Stimulated activated CD4-positive, alpha-beta T cell treated with anti-CD3 and anti-CD28 coated beads, Interleukin-1b, Interleukin-23, amount 100 ng/mL, for 48 hours (primary cell): ENCODE measurements around the gene TMEM81.

Experiments used
- DNase-seq: peaks from one replicate; pipeline ENCODE4 v3.0.0-alpha.2; 2020

The TMEM81 gene

GRCh38 chr1:205075642-205076155 is 8.6 kb downstream of the TMEM81 start:
- DNase-seq: no peak

DNA sequence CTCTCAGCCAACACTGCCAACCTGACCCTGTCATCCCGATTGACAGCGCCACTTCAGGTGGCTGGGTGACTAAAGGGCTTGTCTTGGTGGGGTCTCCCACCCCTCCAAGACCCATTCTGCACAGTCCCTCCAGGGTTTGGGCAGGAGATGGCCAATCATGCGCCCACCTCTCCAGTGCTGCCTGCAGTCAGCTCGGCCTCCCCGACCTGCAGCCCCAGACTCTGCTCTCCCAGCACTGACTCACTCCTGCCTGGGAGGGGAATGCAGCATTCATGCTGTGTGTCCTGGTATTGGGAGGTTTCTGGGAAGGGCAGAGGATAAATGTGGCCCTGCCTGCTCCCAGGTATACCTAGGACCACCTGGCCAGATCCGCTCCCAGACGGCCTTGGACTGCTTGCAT is 9.7 kb downstream of the TMEM81 start:
- no peak for DNase-seq

DNA sequence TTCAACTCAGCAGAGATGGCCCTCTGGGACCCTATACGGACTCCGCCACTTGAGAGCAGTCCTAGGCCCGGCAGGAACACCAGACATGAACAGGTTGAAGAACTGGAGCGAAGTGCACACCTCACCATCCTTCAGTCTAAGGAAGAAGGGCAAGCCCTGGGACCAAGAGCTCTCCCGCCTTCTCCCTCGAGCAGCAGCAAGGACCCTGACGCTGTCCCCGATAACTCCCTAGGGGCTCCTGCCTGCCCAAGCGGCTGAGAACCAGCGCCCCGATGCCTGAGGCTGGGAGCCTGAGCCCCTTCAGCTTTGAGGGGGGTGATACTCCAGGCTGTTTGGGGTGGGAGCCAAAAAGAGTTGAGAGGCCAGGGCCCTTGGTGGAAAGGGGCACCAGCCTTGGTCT is 10.2 kb downstream of the TMEM81 start:
- DNase-seq: no peak

GRCh38 chr1:205073511-205073910 is 10.7 kb downstream of the TMEM81 start:
- DNase-seq: no peak

DNA sequence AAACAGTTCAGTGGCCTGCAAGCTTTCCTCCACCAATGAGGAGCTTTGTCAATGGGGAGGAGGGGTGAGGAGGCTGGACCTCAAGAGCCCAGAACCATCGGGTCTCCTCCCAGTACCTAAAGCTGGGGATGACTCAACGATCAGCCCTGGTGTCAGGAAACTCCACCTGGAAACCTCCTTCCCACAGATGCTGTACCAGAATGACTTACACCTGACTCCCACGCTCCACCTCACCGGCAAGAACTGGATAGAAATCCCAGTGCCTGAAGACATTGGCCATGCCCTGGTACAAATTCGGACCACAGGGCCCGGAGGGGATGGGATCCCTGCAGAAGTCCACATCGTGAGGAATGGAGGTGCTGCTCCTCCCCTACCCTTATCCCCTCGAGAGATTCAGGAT is 11.4 kb downstream of the TMEM81 start:
- no peak for DNase-seq

GRCh38 chr1:205072286-205072685 is 12.0 kb downstream of the TMEM81 start:
- no peak for DNase-seq

DNA sequence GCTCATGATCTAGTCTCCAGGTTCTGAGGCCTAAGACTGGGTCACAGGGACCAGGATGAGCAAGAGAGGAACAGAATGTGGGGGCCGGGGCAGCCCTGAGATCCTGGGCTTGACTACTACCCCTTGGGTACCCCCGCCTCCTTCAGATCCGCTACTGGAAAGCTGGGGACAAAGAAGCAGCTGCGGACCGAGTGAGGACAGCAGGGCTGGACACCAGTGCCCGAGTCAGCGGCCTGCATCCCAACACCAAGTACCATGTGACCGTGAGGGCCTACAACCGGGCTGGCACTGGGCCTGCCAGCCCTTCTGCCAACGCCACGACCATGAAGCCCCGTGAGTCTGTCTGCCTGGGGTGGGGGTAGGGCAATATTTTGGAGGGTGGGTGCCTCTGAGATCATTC is 12.5 kb downstream of the TMEM81 start:
- no peak for DNase-seq

DNA sequence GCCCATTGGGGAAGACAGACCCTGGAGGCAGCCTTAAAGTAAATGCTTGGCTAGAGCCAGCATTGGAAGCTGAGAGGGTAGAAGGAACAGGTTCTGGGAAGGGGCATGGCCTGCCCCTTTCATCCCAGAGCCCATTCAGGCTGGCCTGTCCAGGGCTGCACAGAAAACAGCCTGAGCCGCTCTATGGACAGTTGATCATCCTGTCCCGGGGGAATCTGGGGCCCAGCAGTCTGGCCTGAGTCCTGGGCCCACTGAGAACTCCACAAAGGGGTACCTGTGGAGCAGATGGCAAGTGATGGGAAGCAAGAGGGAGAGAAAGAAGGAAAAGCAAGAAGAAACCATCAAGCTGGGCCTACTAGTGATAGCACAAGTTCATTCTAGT is 13.2 kb downstream of the TMEM81 start:
- DNase-seq: no peak

DNA sequence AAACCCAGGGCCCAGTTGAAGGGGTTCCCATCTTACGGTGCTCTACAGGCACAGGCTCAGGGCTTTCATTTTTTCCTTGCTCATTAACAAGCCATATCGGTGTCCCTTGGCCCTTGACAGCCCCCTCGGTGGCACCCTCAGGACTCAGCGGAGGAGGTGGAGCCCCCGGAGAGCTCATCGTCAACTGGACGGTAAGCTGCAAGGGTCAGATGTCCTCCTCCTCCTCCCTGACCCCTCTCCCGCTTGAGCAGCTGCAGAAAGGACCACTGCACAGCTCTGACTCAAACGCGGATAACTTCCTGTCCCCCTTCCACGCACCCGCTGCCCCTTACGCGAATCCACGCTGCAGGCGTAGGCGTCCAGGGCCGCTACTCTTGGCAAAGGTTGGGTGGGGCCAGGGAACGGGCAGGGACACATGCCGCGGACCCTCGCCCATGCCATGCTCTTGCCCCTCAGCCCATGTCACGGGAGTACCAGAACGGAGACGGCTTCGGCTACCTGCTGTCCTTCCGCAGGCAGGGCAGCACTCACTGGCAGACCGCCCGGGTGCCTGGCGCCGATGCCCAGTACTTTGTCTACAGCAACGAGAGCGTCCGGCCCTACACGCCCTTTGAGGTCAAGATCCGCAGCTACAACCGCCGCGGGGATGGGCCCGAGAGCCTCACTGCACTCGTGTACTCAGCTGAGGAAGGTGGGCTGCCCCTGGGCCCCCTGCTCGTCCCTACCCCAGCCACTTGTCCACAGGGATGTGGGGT is 14.7 kb downstream of the TMEM81 start:
- no peak for DNase-seq

- DNase-seq: no peak
Measured at GRCh38 chr1:205068457-205069040, 15.7 kb downstream of the TMEM81 start.

DNA sequence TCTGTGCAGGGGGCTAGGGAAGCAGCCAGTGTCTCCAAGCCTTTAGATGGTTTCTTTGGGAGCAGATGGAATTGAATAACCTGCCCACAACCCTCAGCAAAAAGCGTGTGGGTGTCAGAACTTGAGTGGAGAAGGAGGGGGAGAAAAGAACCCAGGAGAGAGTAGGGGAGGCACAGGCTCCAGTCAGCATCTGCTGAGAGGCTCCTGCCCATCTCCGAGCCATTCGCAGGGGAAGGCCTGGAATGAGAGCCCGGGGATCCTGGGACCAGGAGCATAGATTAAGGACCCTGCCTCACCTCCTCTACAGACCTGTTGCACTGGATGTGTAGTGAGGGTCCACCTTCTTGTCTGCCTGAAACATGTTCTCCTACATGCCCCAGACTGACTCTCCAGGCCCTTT is 16.3 kb downstream of the TMEM81 start:
- DNase-seq: no peak

DNA sequence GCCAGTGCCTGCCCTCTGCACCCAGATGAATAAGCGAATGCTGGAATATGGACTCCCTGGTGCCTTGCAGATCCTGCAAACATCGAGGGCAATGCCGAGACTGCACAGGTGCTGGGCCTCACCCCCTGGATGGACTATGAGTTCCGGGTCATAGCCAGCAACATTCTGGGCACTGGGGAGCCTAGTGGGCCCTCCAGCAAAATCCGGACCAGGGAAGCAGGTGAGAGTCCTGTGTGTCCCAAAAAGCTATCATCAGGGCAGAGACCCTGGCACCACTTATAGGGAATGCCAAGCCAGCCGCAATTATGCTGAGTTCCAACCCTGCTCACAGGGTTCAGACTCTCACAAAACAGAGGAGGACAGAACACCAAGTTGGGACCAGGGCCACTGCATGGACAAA is 17.2 kb downstream of the TMEM81 start:
- no peak for DNase-seq

DNA sequence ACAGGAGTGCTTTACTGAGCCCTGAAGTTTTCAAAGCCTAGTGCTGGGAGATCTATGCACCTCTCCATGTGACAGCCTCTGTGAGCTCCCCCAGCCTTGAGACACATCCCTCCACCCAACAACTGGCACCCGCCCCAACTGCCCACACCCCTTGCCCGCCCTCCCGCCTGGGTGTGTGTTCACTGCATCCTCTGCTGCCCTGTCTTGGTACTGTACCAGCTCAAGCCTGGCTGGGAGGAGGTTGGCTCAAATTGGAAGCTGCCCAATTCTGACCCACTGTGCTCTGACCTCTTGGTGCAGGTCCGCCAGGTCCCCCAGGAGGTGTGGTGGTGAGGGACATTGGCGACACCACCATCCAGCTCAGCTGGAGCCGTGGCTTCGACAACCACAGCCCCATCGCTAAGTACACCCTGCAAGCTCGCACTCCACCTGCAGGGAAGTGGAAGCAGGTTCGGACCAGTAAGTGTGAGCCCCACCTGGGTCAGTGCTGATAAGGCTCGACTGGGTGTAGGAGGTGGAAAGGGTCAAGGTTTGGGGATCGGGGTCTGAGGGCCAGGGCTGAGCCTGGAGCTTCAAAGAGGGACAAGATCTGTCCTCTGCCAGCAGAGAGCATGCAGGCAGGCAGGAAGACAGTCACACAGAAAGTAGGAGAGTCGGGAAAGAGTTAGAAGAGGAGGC is 18.0 kb downstream of the TMEM81 start:
- no peak for DNase-seq

- DNase-seq: no peak
Measured at GRCh38 chr1:205065666-205066065, 18.6 kb downstream of the TMEM81 start.

- DNase-seq: no peak
Measured at GRCh38 chr1:205064741-205065316, 19.4 kb downstream of the TMEM81 start.

- no peak for DNase-seq
Measured at GRCh38 chr1:205064301-205064700, 20.0 kb downstream of the TMEM81 start.

- no peak for DNase-seq
Measured at GRCh38 chr1:205062895-205063294, 21.4 kb downstream of the TMEM81 start.

GRCh38 chr1:205062319-205062718 is 21.9 kb downstream of the TMEM81 start:
- no peak for DNase-seq

DNA sequence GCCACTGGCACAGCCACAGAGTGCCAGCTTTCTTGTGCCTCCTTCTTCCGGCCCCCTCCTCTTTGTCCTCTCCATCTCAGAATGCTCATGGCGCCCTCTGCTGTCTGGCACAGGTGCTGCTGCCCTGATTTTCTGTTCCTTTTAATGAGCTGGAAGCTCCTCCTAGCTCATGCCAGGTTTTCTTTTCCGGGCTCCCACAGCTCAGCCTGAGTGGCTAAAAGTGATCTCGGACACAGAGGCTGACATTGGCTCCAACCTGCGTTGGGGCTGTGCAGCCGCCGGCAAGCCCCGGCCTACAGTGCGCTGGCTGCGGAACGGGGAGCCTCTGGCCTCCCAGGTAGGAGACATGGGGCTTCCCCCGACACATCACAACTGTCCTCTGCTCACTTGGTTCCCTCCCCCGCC is 22.6 kb downstream of the TMEM81 start:
- DNase-seq: peak; percentile 75

DNA sequence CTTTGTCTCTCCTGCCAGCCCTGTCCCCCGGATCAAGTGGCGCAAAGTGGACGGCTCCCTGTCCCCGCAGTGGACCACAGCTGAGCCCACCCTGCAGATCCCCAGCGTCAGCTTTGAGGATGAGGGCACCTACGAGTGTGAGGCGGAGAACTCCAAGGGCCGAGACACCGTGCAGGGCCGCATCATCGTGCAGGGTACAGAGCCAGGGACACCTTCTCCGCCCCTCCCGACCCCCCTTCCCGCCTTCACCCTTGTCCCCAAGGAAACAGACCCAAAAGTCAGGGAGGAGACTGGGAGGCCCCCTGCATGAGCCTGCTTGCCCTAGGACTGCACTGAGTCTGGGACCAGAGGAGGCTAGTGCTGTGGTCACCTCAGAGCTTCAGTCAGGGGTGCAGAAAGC is 23.0 kb downstream of the TMEM81 start:
- no peak for DNase-seq

DNA sequence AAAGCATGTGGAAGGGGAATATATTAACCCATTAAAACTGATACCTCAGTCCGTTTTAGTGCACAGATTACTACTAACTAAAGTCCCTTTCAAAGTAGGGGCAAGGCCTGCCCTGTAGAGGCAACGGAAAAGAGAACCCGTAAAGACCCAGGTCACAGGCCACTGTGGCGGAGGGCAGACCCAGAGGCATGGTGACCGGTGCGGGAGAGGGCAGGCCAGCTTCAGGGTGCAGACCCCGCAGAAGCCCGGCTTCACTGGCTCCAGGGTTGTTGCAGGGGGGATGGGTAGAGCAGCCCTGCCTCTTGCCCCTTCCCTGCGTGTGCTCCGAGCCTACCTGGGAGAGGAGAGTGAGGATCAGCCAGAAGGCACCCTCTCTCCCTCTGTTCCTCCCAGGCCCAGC is 23.5 kb downstream of the TMEM81 start:
- no peak for DNase-seq

DNA sequence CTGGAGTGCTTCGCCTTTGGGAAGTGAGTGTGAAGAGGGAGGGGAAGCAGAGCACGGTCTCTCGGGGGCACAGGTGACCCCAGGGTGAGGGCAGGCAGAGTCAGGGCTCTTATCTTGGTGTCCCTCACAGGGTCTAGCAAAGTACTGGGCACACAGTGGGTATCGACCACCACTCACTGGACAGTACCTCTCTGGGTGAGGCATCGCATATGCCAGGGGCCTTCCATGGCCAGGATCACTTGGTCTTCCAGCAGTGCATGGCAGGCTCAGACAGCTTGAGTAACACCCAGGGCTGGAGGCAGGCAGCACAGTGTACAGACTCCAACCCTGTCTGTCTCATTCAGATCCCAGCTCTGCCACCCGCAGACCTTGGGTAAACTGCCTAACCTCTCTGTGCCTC is 24.6 kb downstream of the TMEM81 start:
- DNase-seq: no peak

DNA sequence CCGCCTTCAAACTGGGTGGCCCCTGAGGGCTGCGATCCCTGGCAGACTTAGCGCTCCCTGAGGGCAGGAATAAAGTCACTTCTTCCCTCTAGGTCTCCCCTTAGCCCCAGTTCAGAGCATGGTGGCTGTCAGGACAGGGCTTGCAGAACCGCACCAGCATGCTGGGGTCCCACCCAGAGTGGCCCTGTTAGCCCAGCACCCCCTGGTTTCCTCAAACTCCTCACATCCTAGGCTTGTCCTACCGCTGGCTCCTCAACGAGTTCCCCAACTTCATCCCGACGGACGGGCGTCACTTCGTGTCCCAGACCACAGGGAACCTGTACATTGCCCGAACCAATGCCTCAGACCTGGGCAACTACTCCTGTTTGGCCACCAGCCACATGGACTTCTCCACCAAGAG is 25.4 kb downstream of the TMEM81 start:
- no peak for DNase-seq
